PC-9 (cell line): ENCODE measurements around the gene FUZ. TPM values are rescaled to one million over a fixed set of nuclear protein-coding genes. Genes with fewer than 3 reads are reported as not detected.

ENCODE experiments used
- BruUV-seq: library from RNA; stranded (reverse); fragments of 400-500 nt; replicated peaks from 2 replicates; lab custom pipeline; 2021; lab: Mats Ljungman, UMichigan
- CTCF ChIA-PET: fragments of 300-600 bp; sonication (Branson Sonifier 250); formaldehyde crosslinking; loops from one replicate; lab custom pipeline; 2022; ENCODE audit warnings: antibody characterized with exemption; lab: Charles Lee
- POLR2A ChIA-PET: fragments of 300-600 bp; sonication (Branson Sonifier 250); formaldehyde crosslinking; loops from one replicate; lab custom pipeline; 2022; ENCODE audit warnings: antibody characterized with exemption; ENCODE audit not compliant: unreplicated experiment; lab: Charles Lee
- DNase-seq, 2 experiments: peaks; one replicate each; pipeline versions ENCODE4 v3.0.0 to v3.0.0-alpha.2; 2015 to 2022; ENCODE audit warnings: mixed read lengths in 1 of 2
- H2AFZ ChIP-seq: fragments of 200-600 bp; sonication (generic); 2 replicates; pipeline ENCODE4 v1.8.1; 2017; ENCODE audit warnings: antibody characterized with exemption
- H3F3A ChIP-seq: fragments of 200-600 bp; sonication (generic); 2 replicates; pipeline ENCODE4 v1.8.1; 2017; ENCODE audit warnings: antibody characterized with exemption, mild to moderate bottlenecking, low read depth; ENCODE audit not compliant: insufficient read depth
- H3K27ac ChIP-seq: fragments of 200-600 bp; sonication (generic); 2 replicates; pipeline ENCODE4 v1.6.1; 2016; ENCODE audit warnings: mixed run types
- H3K27me3 ChIP-seq: fragments of 200-600 bp; sonication (generic); 2 replicates; pipeline ENCODE4 v1.6.1; 2016; ENCODE audit warnings: low read depth, mixed run types; ENCODE audit not compliant: insufficient read depth
- H3K36me3 ChIP-seq: fragments of 200-600 bp; sonication (generic); 2 replicates; pipeline ENCODE4 v1.6.1; 2016; ENCODE audit warnings: low read depth, mixed run types
- H3K4me1 ChIP-seq: fragments of 200-600 bp; sonication (generic); replicated peaks from 2 replicates; pipeline ENCODE4 v1.6.1; 2016; ENCODE audit warnings: mixed run types; ENCODE audit not compliant: insufficient read depth
- H3K4me2 ChIP-seq: fragments of 200-600 bp; sonication (generic); 2 replicates; pipeline ENCODE4 v1.6.1; 2017; ENCODE audit warnings: mixed run types
- H3K4me3 ChIP-seq: fragments of 200-600 bp; sonication (generic); 2 replicates; pipeline ENCODE4 v1.6.1; 2016; ENCODE audit warnings: mixed run types
- H3K79me2 ChIP-seq: fragments of 200-600 bp; sonication (generic); 2 replicates; pipeline ENCODE4 v1.6.1; 2017; ENCODE audit warnings: low read depth, mixed run types
- H3K9me2 ChIP-seq: fragments of 200-600 bp; sonication (generic); 2 replicates; pipeline ENCODE4 v1.8.1; 2017; ENCODE audit warnings: mild to moderate bottlenecking; ENCODE audit not compliant: insufficient read depth
- H3K9me3 ChIP-seq: fragments of 200-600 bp; sonication (generic); 2 replicates; pipeline ENCODE4 v1.8.1; 2016; ENCODE audit warnings: low read depth; ENCODE audit not compliant: insufficient read depth
- H4K20me1 ChIP-seq: fragments of 200-600 bp; sonication (generic); 2 replicates; pipeline ENCODE4 v1.8.1; 2017; ENCODE audit not compliant: insufficient read depth
- CTCF ChIP-seq: fragments of 200-600 bp; sonication (generic); conservative IDR thresholded peaks from 2 replicates; pipeline ENCODE4 v1.6.1; 2017; ENCODE audit warnings: mixed run types, antibody characterized with exemption, mild to moderate bottlenecking, moderate library complexity
- EZH2 ChIP-seq: fragments of 200-600 bp; sonication (generic); IDR thresholded peaks from 2 replicates; pipeline ENCODE4 v1.8.0; 2017; ENCODE audit warnings: antibody characterized with exemption, low read depth
- intact Hi-C: fragments of 100-400 bp; cut with micrococcal nuclease; formaldehyde crosslinking; loops from one replicate; pipeline ENCODE4 v1.10.0; 2022; ENCODE audit not compliant: unreplicated experiment
- total RNA-seq: library from RNA; stranded (reverse); gene quantifications from 2 replicates; pipeline ENCODE4 v1.2.3, GENCODE V29; 2021

The FUZ gene
- total RNA-seq, 1 experiment from 2014 or later, result 50.0 TPM

- Histone ChIP-seq H3K4me1 (no peaks in the 10 kb centered on the region), H3K4me3 (no peak overlapping the region), H3F3A (peaks cover 8% of the 10 kb centered on the region; the same call in 1 of the 2 replicates), H3K79me2 (no peaks in the 10 kb centered on the region), H3K36me3 (no peaks in the 10 kb centered on the region), H3K27ac (no peak overlapping the region), H4K20me1 (peaks cover 18% of the 10 kb centered on the region), H3K4me2 (no peak overlapping the region), H3K27me3 (no peaks in the 10 kb centered on the region), H3K9me3 (no peaks in the 10 kb centered on the region), H2AFZ (no peak overlapping the region), H3K9me2 (no peaks in the 10 kb centered on the region)
- DNase-seq, result no peak
- BruUV-seq, result no TSS peak
- POLR2A ChIA-PET, result interaction anchor here (0.5 to 0.7 kb wide), 2 partner anchors 20 to 59 kb away, joined by 3 to 4 read pairs; no protein-coding TSS in a partner anchor
- intact Hi-C loops, result no loop called here
- CTCF ChIA-PET, result no interaction called here
- no peak for TF ChIP-seq EZH2
- no peak for TF ChIP-seq CTCF
These were observed 36.7 kb downstream of the FUZ start for GRCh38 chr19:49776371-49776764.

GRCh38 chr19:49775742-49776370 is 37.2 kb downstream of the FUZ start:
- ChIA-PET CTCF (no interaction called here), POLR2A (no interaction called here)
- H3K27me3 ChIP-seq, result no peaks in the 10 kb centered on the region
- H2AFZ ChIP-seq, result no peak overlapping the region
- TF ChIP-seq EZH2 (no peak), CTCF (no peak)
- H3K4me2 ChIP-seq, result no peak overlapping the region
- intact Hi-C loops, result no loop called here
- H3K79me2 ChIP-seq, result no peaks in the 10 kb centered on the region
- peaks cover 8% of the 10 kb centered on the region; the same call in 1 of the 2 replicates for H3F3A ChIP-seq
- no peaks in the 10 kb centered on the region for H3K9me2 ChIP-seq
- no peaks in the 10 kb centered on the region for H3K4me1 ChIP-seq
- no TSS peak for BruUV-seq
- H3K36me3 ChIP-seq, result no peaks in the 10 kb centered on the region
- H3K9me3 ChIP-seq, result no peaks in the 10 kb centered on the region
- H4K20me1 ChIP-seq, result peaks cover 18% of the 10 kb centered on the region
- no peak overlapping the region for H3K27ac ChIP-seq
- DNase-seq, result no peak
- no peak overlapping the region for H3K4me3 ChIP-seq

GRCh38 chr19:49774969-49775368 is 38.1 kb downstream of the FUZ start:
- peaks cover 8% of the 10 kb centered on the region; the same call in 1 of the 2 replicates for H3F3A ChIP-seq
- CTCF ChIA-PET, result no interaction called here
- H3K27ac ChIP-seq, result no peak overlapping the region
- H3K27me3 ChIP-seq, result no peaks in the 10 kb centered on the region
- H3K4me1 ChIP-seq, result no peaks in the 10 kb centered on the region
- H3K79me2 ChIP-seq, result no peaks in the 10 kb centered on the region
- H3K9me3 ChIP-seq, result no peaks in the 10 kb centered on the region
- peaks cover 23% of the 10 kb centered on the region for H4K20me1 ChIP-seq
- no peaks in the 10 kb centered on the region for H3K9me2 ChIP-seq
- H2AFZ ChIP-seq, result no peak overlapping the region
- POLR2A ChIA-PET, result interaction anchor here (0.6 kb wide), 1 partner anchor 41 kb away, joined by 4 read pairs; no protein-coding TSS in a partner anchor
- DNase-seq, result no peak
- BruUV-seq, result no TSS peak
- intact Hi-C loops, result no loop called here
- no peaks in the 10 kb centered on the region for H3K36me3 ChIP-seq
- H3K4me2 ChIP-seq, result no peak overlapping the region
- TF ChIP-seq CTCF (no peak), EZH2 (no peak)
- no peak overlapping the region for H3K4me3 ChIP-seq
